H9 (cell line): ENCODE measurements around the gene TBC1D23. TPM values are rescaled to one million over a fixed set of nuclear protein-coding genes. Genes with fewer than 3 reads are reported as not detected.
A peak's percentile ranks its signal among the peaks of the same experiment; 100 is the strongest.

ENCODE experiments used
- DNase-seq: peaks from one replicate; pipeline ENCODE4 v3.0.0-alpha.2; 2017
- H2AFZ ChIP-seq: one replicate; pipeline ENCODE4 v1.6.1; 2013; ENCODE audit warnings: mild to moderate bottlenecking, low read length, control low read depth, moderate library complexity
- H2AK5ac ChIP-seq: 2 replicates; pipeline ENCODE4 v1.6.1; 2013; ENCODE audit warnings: low read length, control low read depth, mixed read lengths; ENCODE audit not compliant: insufficient read length
- H2BK120ac ChIP-seq: one replicate; pipeline ENCODE4 v1.6.1; 2013; ENCODE audit warnings: low read depth, mild to moderate bottlenecking, low read length, control low read depth, inconsistent platforms; ENCODE audit not compliant: poor library complexity, severe bottlenecking
- H2BK12ac ChIP-seq: 2 replicates; pipeline ENCODE4 v1.6.1; 2013; ENCODE audit warnings: low read length, control low read depth, mixed read lengths, low read depth; ENCODE audit not compliant: insufficient read length
- H2BK15ac ChIP-seq: 2 replicates; pipeline ENCODE4 v1.6.1; 2013; ENCODE audit warnings: low read depth, low read length, control low read depth
- H2BK20ac ChIP-seq: one replicate; pipeline ENCODE4 v1.6.1; 2013; ENCODE audit warnings: low read depth, mild to moderate bottlenecking, low read length, control low read depth, inconsistent platforms; ENCODE audit not compliant: poor library complexity, severe bottlenecking
- H2BK5ac ChIP-seq: 2 replicates; pipeline ENCODE4 v1.6.1; 2013; ENCODE audit warnings: low read length, control low read depth, mixed read lengths; ENCODE audit not compliant: insufficient read length
- H3K14ac ChIP-seq: 2 replicates; pipeline ENCODE4 v1.6.1; 2013; ENCODE audit warnings: low read length, control low read depth; ENCODE audit not compliant: insufficient read depth
- H3K18ac ChIP-seq: 2 replicates; pipeline ENCODE4 v1.6.1; 2013; ENCODE audit warnings: low read depth, mild to moderate bottlenecking, mixed read lengths, low read length, control low read depth; ENCODE audit not compliant: insufficient read length
- H3K23ac ChIP-seq: 2 replicates; pipeline ENCODE4 v1.6.1; 2013; ENCODE audit warnings: low read length, control low read depth, mixed read lengths, low read depth; ENCODE audit not compliant: insufficient read length
- H3K23me2 ChIP-seq: 2 replicates; pipeline ENCODE4 v1.6.1; 2013; ENCODE audit warnings: low read depth, mild to moderate bottlenecking, mixed read lengths, low read length, control low read depth; ENCODE audit not compliant: insufficient read length, poor library complexity, severe bottlenecking
- H3K27ac ChIP-seq: 2 replicates; pipeline ENCODE4 v1.5.1; 2013; ENCODE audit warnings: low read length, control low read depth, mixed read lengths, low read depth; ENCODE audit not compliant: insufficient read length
- H3K27me3 ChIP-seq: 2 replicates; pipeline ENCODE4 v1.6.1; 2013; ENCODE audit warnings: low read length, control low read depth, inconsistent platforms; ENCODE audit not compliant: insufficient read depth
- H3K4ac ChIP-seq: 2 replicates; pipeline ENCODE4 v1.6.1; 2013; ENCODE audit warnings: low read depth, mild to moderate bottlenecking, control low read depth, inconsistent platforms, low read length, moderate library complexity
- H3K4me1 ChIP-seq: 2 replicates; pipeline ENCODE4 v1.6.1; 2013; ENCODE audit warnings: low read length, control low read depth, inconsistent platforms; ENCODE audit not compliant: insufficient read depth
- H3K4me2 ChIP-seq: 2 replicates; pipeline ENCODE4 v1.6.1; 2013; ENCODE audit warnings: low read length, control low read depth, mixed read lengths; ENCODE audit not compliant: insufficient read length, insufficient read depth
- H3K56ac ChIP-seq: 2 replicates; pipeline ENCODE4 v1.6.1; 2013; ENCODE audit warnings: low read depth, mild to moderate bottlenecking, mixed read lengths, low read length, control low read depth; ENCODE audit not compliant: insufficient read length
- H3K79me1 ChIP-seq: 2 replicates; pipeline ENCODE4 v1.6.1; 2013; ENCODE audit warnings: low read depth, mild to moderate bottlenecking, moderate library complexity, low read length, control low read depth, inconsistent platforms; ENCODE audit not compliant: insufficient read depth, poor library complexity, severe bottlenecking
- H3K79me2 ChIP-seq: 2 replicates; pipeline ENCODE4 v1.6.1; 2013; ENCODE audit warnings: low read length, control low read depth, inconsistent platforms; ENCODE audit not compliant: insufficient read depth
- H3K9ac ChIP-seq: 2 replicates; pipeline ENCODE4 v1.6.1; 2013; ENCODE audit warnings: low read length, control low read depth, mixed read lengths; ENCODE audit not compliant: insufficient read length; ENCODE audit errors: extremely low read depth
- H3K9me3 ChIP-seq: one replicate; pipeline ENCODE4 v1.6.1; 2013; ENCODE audit warnings: low read depth, low read length, inconsistent platforms; ENCODE audit not compliant: control insufficient read depth
- H3T11ph ChIP-seq: one replicate; pipeline ENCODE4 v1.6.1; 2013; ENCODE audit warnings: mild to moderate bottlenecking, low read length, control low read depth, inconsistent platforms
- H4K20me1 ChIP-seq: one replicate; pipeline ENCODE4 v1.6.1; 2013; ENCODE audit not compliant: control insufficient read depth, insufficient read length, insufficient read depth
- H4K5ac ChIP-seq: 2 replicates; pipeline ENCODE4 v1.6.1; 2013; ENCODE audit warnings: low read depth, mild to moderate bottlenecking, mixed read lengths, low read length, control low read depth; ENCODE audit not compliant: insufficient read length
- H4K8ac ChIP-seq: replicated peaks from 2 replicates; pipeline ENCODE4 v1.6.1; 2013; ENCODE audit warnings: low read length, control low read depth, mixed read lengths, low read depth; ENCODE audit not compliant: insufficient read length
- H4K91ac ChIP-seq: 2 replicates; pipeline ENCODE4 v1.6.1; 2013; ENCODE audit warnings: low read depth, mild to moderate bottlenecking, moderate library complexity, mixed read lengths, low read length, control low read depth; ENCODE audit not compliant: insufficient read length
- H3K27ac Mint-ChIP-seq, 3 experiments: 2 replicates in 2 of 3; 3 replicates in 1 of 3; pipeline ENCODE4 v1.8.0; 2020 to 2021; ENCODE audit warnings: mixed read lengths in 3 of 3, mild to moderate bottlenecking in 1 of 3, moderate library complexity in 1 of 3
- H3K27me3 Mint-ChIP-seq: 2 replicates; pipeline ENCODE4 v1.8.0; 2021; ENCODE audit warnings: low read depth, mild to moderate bottlenecking, moderate library complexity, mixed read lengths
- H3K36me3 Mint-ChIP-seq, 3 experiments: 2 replicates in 2 of 3; 3 replicates in 1 of 3; pipeline ENCODE4 v1.8.0; 2020 to 2021; ENCODE audit warnings: low read depth in 3 of 3, mixed read lengths in 3 of 3; ENCODE audit not compliant: insufficient read depth in 1 of 3
- H3K4me1 Mint-ChIP-seq, 2 experiments: 2 replicates each; pipeline ENCODE4 v1.8.0; 2020; ENCODE audit warnings: mixed read lengths in 2 of 2
- H3K4me3 Mint-ChIP-seq, 2 experiments: 2 replicates in 1 of 2; 3 replicates in 1 of 2; pipeline ENCODE4 v1.8.0; 2020 to 2021; ENCODE audit warnings: mild to moderate bottlenecking in 2 of 2, mixed read lengths in 2 of 2, moderate library complexity in 1 of 2
- H3K9me3 Mint-ChIP-seq, 2 experiments: 2 replicates in 1 of 2; 3 replicates in 1 of 2; pipeline ENCODE4 v1.8.0; 2020; ENCODE audit warnings: mild to moderate bottlenecking in 2 of 2, mixed read lengths in 2 of 2, moderate library complexity in 1 of 2
- CTCF ChIP-seq: fragments of 200-600 bp; sonication (generic); conservative IDR thresholded peaks from 3 replicates; pipeline ENCODE4 v1.8.0; 2021; ENCODE audit warnings: antibody characterized with exemption, mild to moderate bottlenecking
- WGBS: extraction: QIAGEN DNeasy Blood & Tissue Kit; methylation state at CpG from one replicate; pipeline ENCODE4 v1.1.7; 2013; ENCODE audit warnings: missing lambda C conversion rate, low lambda C conversion rate, mixed read lengths; ENCODE audit not compliant: insufficient read length; ENCODE audit errors: extremely low coverage; 5-methylcytosine and 5-hydroxymethylcytosine counted together
- total RNA-seq: library from RNA; stranded (reverse); gene quantifications from 2 replicates; pipeline ENCODE4 v1.2.1, GENCODE V29; 2021

Gene TBC1D23
- total RNA-seq, 1 experiment from 2014 or later, result 37.1 TPM

- Histone ChIP-seq H3K79me2 (no peaks in the 10 kb centered on the region), H3K4me2 (no peak overlapping the region), H3K23me2 (no peaks in the 10 kb centered on the region), H4K5ac (no peak overlapping the region), H2AFZ (no peak overlapping the region), H3K56ac (no peak overlapping the region), H3K4ac (no peak overlapping the region), H3T11ph (no peak overlapping the region), H3K9me3 (no peaks in the 10 kb centered on the region), H3K18ac (no peak overlapping the region), H2BK15ac (no peak overlapping the region), H2BK20ac (no peak overlapping the region), H2BK12ac (no peak overlapping the region), H3K4me1 (peaks cover 3% of the 10 kb centered on the region; the same call in 1 of the 2 replicates), H3K14ac (no peak overlapping the region), H3K79me1 (no peaks in the 10 kb centered on the region), H4K20me1 (no peaks in the 10 kb centered on the region), H2BK5ac (no peak overlapping the region), H4K91ac (no peak overlapping the region), H4K8ac (no peak overlapping the region), H2BK120ac (no peak overlapping the region), H3K27ac (no peak overlapping the region), H3K9ac (no peak overlapping the region), H3K23ac (no peak overlapping the region), H3K27me3 (no peaks in the 10 kb centered on the region), H2AK5ac (no peak overlapping the region)
- Mint-ChIP-seq H3K4me3 (no peak overlapping the region), H3K9me3 (peaks cover 0 to 12% of the 10 kb centered on the region in 2 experiments; a peak in 4 of 5 replicates), H3K36me3 (no peaks in the 10 kb centered on the region), H3K4me1 (peaks cover 5 to 14% of the 10 kb centered on the region in 2 experiments), H3K27ac (peak overlapping the region in 1 of 3 experiments; percentile 48; a peak in 1 of 7 replicates), H3K27me3 (no peaks in the 10 kb centered on the region; the same call in 1 of the 2 replicates)
- no peak for DNase-seq
- TF ChIP-seq CTCF, result no peak
- WGBS, result no CpG with 5 or more reads among the region's 2 CpGs
Observed at GRCh38 chr3:100231668-100232067, 29.1 kb upstream of the TBC1D23 start.
